OCI-LY3 (cell line): ENCODE measurements around the gene LMX1B.

Experiments
- CTCF ChIP-seq: fragments of 200-600, 300-600 bp; sonication (generic); IDR thresholded peaks from 2 replicates; pipeline ENCODE4 v1.5.1; 2014; ENCODE audit warnings: antibody characterized with exemption, low read length, low read depth
- EZH2phosphoT487 ChIP-seq: fragments of 200-600 bp; shearing (Covaris generic); IDR thresholded peaks from 2 replicates; pipeline ENCODE4 v1.6.1; 2018; ENCODE audit warnings: antibody characterized with exemption, mixed run types, low read depth

GRCh38 chr9:126665644-126666035 is 51.9 kb downstream of the LMX1B start:
- TF ChIP-seq CTCF = no peak
- no peak for TF ChIP-seq EZH2phosphoT487
